ENCODE measurements around the gene C11orf16. TPM values are rescaled to one million over a fixed set of nuclear protein-coding genes. Genes with fewer than 3 reads are reported as not detected.

Gene C11orf16, protein sequence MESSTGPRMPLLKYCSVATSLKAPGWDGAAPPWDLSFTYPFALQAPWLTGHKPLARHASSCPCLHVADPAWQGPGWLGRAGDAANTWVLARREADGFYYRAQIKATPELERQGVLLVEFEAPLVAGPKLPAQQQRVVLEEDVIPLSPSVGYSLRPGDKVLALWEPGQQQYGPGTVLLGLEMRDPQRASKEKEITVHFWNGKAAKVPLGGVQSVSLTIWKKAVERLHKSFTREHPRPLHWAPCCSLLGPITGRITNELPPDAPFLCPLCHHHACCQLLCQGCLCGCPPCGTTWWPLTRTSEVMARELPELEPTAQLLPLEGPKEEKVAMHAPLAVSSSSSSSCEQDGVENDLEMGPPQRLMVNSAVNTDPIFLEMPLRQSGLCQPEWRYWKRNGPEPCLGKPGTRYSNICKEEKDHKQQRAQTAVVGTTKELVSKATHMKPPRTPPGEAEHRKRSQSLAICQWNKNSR
- total RNA-seq = not detected in 2 replicates

DNA sequence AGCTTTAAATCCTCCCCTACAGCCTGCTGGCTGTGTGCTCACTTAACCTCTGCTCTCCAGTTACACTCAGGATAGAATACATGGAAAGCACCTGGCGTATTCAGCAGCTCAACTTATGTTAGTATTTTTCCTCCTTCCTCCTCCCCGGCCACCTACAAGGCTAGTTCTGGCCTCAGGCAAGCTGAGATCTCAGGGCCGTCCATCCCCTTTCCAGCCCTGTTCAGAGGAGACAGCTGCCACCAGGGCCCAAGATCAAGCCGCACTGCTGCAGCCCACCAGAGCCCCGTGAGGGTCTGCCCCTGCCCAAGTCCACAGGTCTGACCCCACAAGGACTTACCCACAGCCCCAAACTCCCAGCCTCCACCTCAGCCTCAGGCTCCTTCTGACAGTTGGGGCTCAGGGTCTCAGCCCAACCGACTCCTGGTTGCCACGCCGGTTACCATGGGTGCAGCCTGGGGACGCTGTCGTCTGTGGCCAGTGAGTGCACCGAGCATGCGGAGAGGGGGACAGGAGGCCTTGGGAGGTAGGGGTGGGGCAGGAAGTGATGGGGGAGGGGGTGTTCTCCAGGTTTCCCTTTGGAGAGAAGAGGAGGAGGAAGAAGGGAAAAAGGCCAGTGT lies at the start of gene C11orf16:
Gene C11orf16 (minus strand): TSS at position 384 of the 617 bp plus-strand sequence. CDS start 639 bp downstream, outside the sequence.

DNA sequence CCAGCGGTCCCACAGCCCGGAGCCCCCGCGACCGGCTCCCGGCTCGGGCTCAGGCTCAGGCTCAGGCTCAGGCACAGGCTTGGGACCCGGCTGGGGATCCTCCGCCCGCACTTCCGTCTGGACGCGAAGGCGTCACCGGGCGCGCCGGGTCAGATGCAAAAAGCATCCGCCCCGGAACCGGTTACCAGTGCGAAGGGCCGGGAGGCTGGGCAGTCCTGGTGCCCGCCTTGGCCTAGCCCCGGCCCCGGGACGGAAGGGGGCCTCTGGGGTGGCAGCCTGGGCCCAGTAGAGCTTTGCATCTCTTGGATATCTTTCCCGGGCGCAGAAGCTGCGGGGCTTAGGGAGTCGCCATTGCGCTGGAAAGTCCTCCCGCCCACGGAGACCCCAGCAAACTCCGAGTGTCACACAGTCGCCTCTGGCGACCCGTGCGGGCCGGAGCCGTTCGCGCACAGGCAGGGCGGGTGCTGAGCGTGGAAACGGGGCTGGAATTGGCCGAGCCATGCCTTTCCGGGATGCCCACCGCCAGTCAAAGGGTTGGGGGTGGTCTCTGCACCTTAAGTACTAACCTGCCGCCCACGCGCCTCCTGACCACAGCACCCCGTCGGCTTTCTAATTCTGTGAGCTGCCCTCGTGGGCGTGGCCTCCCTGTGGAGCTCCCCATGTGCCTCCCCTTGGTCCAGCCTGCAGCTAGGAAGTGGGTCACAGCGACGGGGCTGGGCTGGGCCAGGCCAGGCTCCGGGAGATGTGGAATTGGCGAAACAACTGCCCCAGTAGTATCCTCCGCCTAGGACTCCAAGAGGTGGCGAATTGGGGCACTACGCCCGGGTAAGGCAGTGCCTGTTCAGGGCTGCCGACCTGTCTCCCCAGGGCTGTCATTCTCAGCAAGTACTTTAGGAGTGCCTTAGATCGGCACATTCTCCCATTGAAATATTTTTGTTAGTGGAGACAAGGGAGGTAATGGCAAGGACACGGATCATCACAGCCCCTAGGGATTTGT lies 31.9 kb upstream of the C11orf16 start, which contains the start of gene TMEM9B:
Gene TMEM9B (minus strand): TSS at position 119 of the 997 bp plus-strand sequence. CDS start 129 bp downstream, outside the sequence.

DNA sequence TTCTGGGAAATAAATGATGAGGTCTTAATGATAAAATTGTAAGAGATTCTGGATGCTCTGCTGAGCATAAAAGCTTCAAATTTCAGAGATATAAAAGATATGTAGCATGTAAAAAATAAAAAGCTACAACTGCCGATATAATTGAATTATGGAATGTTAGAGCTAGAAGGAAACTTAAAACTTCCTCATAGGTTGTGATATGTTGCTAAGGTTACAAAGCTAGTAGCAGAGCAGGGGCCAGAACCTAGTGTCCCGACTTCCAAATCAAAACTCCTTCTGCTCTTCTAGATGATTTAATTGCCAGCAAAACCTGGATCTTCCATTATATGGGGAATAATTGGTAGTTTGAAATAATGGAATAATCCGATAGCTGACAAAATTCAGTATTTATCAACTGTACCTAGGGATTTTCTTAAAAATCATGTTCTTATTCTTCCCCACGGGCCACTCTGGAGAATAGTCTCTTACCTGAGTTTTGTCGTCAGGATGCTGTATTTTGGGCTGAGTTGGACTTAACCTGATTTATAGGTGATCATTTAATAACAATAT lies 9.8 kb upstream of the C11orf16 start, which contains the start of gene ASCL3:
Gene ASCL3 (minus strand): TSS at position 499 of the 549 bp plus-strand sequence. CDS start 4,855 bp downstream, outside the sequence.

DNA sequence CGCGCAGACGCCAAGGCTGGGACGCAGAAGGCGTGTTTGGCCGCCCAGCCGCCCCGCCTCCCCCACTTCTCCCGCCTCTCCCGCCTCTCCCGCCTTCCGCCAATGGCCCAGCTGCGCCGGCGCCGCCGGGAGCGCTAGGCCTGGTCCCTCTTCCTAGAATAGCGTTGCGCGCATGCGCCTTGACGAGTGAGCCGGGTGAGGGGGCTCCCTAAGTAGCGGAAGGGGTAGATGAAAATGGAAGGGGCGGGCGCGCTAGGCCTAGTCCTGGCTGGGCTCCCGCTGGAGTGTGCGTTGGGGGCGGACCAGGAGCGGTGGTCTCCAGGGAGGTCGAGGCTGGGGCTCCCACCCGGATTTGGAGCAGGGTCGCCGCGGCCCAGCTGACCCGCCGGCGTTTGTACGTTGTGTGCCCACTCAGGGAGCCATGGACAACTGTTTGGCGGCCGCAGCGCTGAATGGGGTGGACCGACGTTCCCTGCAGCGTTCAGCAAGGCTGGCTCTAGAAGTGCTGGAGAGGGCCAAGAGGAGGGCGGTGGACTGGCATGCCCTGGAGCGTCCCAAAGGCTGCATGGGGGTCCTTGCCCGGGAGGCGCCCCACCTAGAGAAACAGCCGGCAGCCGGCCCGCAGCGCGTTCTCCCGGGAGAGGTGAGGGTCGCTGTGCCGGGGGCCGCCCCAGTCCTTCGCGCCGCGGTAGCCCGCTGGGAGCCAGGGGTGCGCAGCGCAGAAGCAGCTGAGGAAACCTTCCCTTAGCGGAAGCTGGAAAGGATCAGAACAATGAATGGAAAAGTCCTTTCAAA lies 21.5 kb downstream of the C11orf16 start, which contains the start of gene AKIP1:
Gene AKIP1 (plus strand): TSS at position 161 of the 795 bp plus-strand sequence. CDS start 261 bp downstream, at position 422.

Small RNA genes lying within 50 kb of the gene (small RNA-seq; reads per million reads assigned to genes)
- gene RF00019 = not detected

Other genes with a start within 250 kb of the C11orf16 start
- 26.0 and 27.2 TPM in 2 replicates for gene AKIP1, start 21.8 kb downstream of the C11orf16 start, total RNA-seq
- gene ASCL3, start 10.1 kb upstream of the C11orf16 start, total RNA-seq = not detected in 2 replicates
- gene TMEM9B, start 31.5 kb upstream of the C11orf16 start, total RNA-seq = 22.7 and 26.8 TPM in 2 replicates
- gene NRIP3, start 71.1 kb upstream of the C11orf16 start, total RNA-seq = 4.0 and 9.6 TPM in 2 replicates
- gene SCUBE2, start 158.7 kb upstream of the C11orf16 start, total RNA-seq = 0.20 and 0.73 TPM in 2 replicates